PFSK-1 (cell line): Measurements from ENCODE around the gene F5.

Source experiments
- FOXP2 ChIP-seq: optimal IDR thresholded peaks from 2 replicates; pipeline ENCODE3; 2011; ENCODE audit warnings: borderline replicate concordance, control low read depth, inconsistent platforms; ENCODE audit not compliant: insufficient read depth; ENCODE audit errors: extremely low read length, extremely low read depth
- POLR2AphosphoS5 ChIP-seq: IDR thresholded peaks from 2 replicates; pipeline ENCODE4 v1.6.1; 2012; ENCODE audit warnings: low read depth, mild to moderate bottlenecking, control low read depth, low read length, moderate library complexity
- SIN3A ChIP-seq: IDR thresholded peaks from 2 replicates; pipeline ENCODE4 v1.6.1; 2012; ENCODE audit warnings: mild to moderate bottlenecking, low read length, moderate library complexity, borderline replicate concordance; ENCODE audit not compliant: insufficient read depth
- TAF1 ChIP-seq: IDR thresholded peaks from 2 replicates; pipeline ENCODE4 v1.6.1; 2012; ENCODE audit warnings: low read length, control low read depth, borderline replicate concordance; ENCODE audit not compliant: insufficient read depth
- TF ChIP-seq, protein P1 (sequence below), 2 experiments: IDR thresholded peaks; 2 replicates each; pipeline versions ENCODE4 v1.6.1 to v1.8.0; 2011 to 2012; ENCODE audit warnings: low read depth in 2 of 2, low read length in 2 of 2, control low read depth in 1 of 2, inconsistent platforms in 1 of 2, mild to moderate bottlenecking in 1 of 2, moderate library complexity in 1 of 2; ENCODE audit not compliant: insufficient read depth in 1 of 2

F5 gene

GRCh38 chr1:169565335-169566271 is 20.7 kb downstream of the F5 start:
- TF ChIP-seq TAF1, result no peak
- no peak for TF ChIP-seq SIN3A
- TF ChIP-seq, protein P1, sequence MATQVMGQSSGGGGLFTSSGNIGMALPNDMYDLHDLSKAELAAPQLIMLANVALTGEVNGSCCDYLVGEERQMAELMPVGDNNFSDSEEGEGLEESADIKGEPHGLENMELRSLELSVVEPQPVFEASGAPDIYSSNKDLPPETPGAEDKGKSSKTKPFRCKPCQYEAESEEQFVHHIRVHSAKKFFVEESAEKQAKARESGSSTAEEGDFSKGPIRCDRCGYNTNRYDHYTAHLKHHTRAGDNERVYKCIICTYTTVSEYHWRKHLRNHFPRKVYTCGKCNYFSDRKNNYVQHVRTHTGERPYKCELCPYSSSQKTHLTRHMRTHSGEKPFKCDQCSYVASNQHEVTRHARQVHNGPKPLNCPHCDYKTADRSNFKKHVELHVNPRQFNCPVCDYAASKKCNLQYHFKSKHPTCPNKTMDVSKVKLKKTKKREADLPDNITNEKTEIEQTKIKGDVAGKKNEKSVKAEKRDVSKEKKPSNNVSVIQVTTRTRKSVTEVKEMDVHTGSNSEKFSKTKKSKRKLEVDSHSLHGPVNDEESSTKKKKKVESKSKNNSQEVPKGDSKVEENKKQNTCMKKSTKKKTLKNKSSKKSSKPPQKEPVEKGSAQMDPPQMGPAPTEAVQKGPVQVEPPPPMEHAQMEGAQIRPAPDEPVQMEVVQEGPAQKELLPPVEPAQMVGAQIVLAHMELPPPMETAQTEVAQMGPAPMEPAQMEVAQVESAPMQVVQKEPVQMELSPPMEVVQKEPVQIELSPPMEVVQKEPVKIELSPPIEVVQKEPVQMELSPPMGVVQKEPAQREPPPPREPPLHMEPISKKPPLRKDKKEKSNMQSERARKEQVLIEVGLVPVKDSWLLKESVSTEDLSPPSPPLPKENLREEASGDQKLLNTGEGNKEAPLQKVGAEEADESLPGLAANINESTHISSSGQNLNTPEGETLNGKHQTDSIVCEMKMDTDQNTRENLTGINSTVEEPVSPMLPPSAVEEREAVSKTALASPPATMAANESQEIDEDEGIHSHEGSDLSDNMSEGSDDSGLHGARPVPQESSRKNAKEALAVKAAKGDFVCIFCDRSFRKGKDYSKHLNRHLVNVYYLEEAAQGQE (IDR thresholded peaks at IDR 0.05; ENCODE audit: insufficient read depth in 1 of 2, low read depth in 2 of 2, low read length in 2 of 2), result no peak
- no peak for TF ChIP-seq FOXP2
- TF ChIP-seq POLR2AphosphoS5, result no peak

- TF ChIP-seq FOXP2, result no peak
- TF ChIP-seq, protein P1 (IDR thresholded peaks at IDR 0.05; ENCODE audit: insufficient read depth in 1 of 2, low read depth in 2 of 2, low read length in 2 of 2), result no peak
- no peak for TF ChIP-seq POLR2AphosphoS5
- TF ChIP-seq SIN3A, result no peak
- TF ChIP-seq TAF1, result no peak
These were observed 22.6 kb downstream of the F5 start for GRCh38 chr1:169563650-169564049.

DNA sequence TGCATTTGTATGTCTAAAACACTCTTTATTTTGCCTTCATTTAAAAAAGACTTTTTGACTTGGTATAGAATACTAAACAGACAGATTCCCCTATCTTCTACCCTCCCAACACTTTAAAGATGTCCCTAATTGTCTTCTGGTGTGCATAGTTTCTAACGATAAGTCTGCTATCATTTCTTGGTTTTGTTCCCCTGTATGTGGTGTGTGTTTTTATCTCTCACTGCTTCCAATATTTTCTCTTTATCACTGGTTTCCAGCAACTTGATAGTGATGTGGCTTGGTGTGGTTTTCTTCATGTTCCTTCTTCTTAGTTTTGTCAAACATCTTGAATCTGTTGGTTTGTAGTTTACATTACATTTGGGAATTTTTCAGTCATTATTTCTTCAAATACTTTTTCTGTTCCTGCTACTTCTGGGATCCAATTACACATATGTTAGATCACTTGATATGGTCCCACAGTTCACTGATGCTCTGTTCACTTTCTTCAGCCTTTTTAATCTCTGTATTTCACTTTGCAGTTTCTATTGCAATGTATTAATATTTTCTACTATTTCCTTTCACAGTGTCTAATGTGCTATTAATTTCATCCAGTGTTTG is 23.2 kb downstream of the F5 start:
- TF ChIP-seq FOXP2 (no peak), TAF1 (no peak), POLR2AphosphoS5 (no peak), SIN3A (no peak)
- TF ChIP-seq, protein P1 (IDR thresholded peaks at IDR 0.05; ENCODE audit: insufficient read depth in 1 of 2, low read depth in 2 of 2, low read length in 2 of 2), result no peak

- TF ChIP-seq, protein P1 (IDR thresholded peaks at IDR 0.05; ENCODE audit: insufficient read depth in 1 of 2, low read depth in 2 of 2, low read length in 2 of 2), result no peak
- TF ChIP-seq SIN3A (no peak), POLR2AphosphoS5 (no peak), TAF1 (no peak), FOXP2 (no peak)
These were observed 24.6 kb downstream of the F5 start for GRCh38 chr1:169561692-169562091.
